NB4 (cell line): ENCODE results near the gene CEMIP.

Experiments used
- POLR2A ChIP-seq: IDR thresholded peaks from 2 replicates; pipeline ENCODE4 v1.6.1; 2011; ENCODE audit warnings: mild to moderate bottlenecking; ENCODE audit not compliant: insufficient read length; ENCODE audit errors: extremely low read depth
- TF ChIP-seq, protein P1 (sequence below): IDR thresholded peaks from one replicate; pipeline ENCODE4 v1.5.1; 2012; ENCODE audit warnings: low read depth, low read length

DNA sequence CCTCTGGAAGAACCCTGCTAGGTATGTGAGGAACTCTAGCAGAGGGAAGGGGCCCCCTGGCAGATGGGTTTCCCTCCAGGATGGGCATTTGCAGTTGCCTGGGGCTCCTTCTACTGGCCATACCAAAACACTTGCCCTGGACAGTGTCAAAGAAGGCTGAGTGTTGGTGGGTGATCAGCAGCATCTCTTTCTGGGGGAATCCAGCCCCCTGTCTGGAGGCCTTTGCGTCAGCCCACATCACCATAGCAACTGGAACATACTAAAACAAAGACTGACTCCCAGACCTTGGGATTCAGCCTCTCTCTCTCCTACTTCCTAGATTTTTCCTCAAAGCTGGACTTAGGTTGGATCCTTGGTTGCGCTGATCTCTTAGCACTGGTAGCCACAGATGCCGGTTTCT is 8.1 kb downstream of the CEMIP start:
- TF ChIP-seq, protein P1, sequence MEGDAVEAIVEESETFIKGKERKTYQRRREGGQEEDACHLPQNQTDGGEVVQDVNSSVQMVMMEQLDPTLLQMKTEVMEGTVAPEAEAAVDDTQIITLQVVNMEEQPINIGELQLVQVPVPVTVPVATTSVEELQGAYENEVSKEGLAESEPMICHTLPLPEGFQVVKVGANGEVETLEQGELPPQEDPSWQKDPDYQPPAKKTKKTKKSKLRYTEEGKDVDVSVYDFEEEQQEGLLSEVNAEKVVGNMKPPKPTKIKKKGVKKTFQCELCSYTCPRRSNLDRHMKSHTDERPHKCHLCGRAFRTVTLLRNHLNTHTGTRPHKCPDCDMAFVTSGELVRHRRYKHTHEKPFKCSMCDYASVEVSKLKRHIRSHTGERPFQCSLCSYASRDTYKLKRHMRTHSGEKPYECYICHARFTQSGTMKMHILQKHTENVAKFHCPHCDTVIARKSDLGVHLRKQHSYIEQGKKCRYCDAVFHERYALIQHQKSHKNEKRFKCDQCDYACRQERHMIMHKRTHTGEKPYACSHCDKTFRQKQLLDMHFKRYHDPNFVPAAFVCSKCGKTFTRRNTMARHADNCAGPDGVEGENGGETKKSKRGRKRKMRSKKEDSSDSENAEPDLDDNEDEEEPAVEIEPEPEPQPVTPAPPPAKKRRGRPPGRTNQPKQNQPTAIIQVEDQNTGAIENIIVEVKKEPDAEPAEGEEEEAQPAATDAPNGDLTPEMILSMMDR: no peak
- no peak for TF ChIP-seq POLR2A
